SW 1271 (cell line): ENCODE data around the gene NAA35.

Experiments
- DNase-seq, 2 experiments: peaks; one replicate each; lab custom pipeline; 2025; lab: John Stamatoyannopoulos, UW

The NAA35 gene

DNA sequence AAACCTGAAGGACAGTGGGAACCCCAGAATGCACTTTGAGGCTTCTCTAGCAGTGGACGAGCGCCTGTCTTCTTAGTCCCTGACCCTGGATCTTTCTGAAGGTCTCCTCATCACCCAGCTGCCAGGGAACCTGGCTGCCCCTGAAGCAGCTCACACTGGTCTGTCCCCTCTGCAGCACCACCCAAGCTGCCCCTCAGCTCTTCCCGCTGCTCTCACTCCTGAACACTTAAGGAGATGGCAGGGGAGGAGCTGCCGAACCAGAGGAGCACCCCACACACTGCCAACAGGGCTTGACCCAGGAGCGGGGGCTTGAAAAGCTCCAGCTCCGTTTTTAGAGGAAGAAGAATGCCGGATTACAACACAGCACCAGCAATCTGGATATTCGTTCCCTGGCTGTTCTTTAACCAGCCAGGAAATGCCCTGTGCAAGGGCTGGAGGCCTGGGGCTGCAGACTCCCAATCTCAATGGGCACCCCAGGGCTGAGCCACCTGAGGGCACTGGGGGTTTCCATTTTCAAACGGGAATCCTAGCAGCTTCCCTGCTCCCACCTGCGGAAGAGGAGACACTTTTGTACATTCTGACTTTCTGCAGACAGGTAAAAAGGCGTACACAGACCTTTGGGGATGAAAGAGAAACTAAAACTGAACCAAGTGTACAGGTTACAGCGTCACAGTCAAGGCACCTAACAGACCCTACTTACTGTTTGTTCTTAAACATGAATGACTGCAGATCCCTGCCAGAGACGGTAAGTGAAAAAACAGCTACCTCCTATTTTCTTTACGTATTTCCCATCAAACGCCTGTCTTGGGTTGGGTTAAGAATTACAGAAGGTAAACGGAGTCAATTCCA, 122.1 kb downstream of the NAA35 start:
- no peak for DNase-seq

DNA sequence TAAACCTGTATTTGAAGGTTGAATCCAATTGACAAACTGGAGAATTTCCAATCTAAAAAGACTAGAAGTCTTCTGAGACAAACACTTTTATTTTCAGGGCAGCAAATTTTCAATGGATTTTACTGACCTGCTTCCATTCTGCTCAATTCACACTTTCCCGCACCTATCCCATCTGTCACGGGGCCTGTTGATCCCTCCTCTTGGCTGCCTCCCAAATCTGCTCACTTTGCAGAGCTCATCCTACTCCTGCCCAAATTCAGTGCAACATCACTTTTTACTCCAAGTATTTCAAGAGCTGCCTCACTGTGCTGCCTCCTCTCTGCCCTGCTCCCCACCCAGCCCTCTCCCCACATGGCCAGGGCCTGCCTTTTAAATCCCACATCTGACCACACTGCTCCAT, 123.3 kb downstream of the NAA35 start:
- no peak for DNase-seq

GRCh38 chr9:86069206-86069869, 128.4 kb downstream of the NAA35 start:
- no peak for DNase-seq
